ENCODE measurements around the gene ENHO. TPM values are rescaled to one million over a fixed set of nuclear protein-coding genes. Genes with fewer than 3 reads are reported as not detected.

The ENHO gene
- total and polyA plus RNA-seq, 2 donors (not counting 1 experiment from before 2014, with no cell fraction given), result not detected

GRCh38 chr9:34514401-34514800 lies 8.4 kb downstream of the ENHO start:
- Histone ChIP-seq H3K4me1 (ENCODE audit: control insufficient read depth, extremely low read depth, insufficient read depth, low read length) (no peaks in the 10 kb centered on the region), H3K27me3 (ENCODE audit: control insufficient read depth, insufficient read depth, low read length) (peaks cover 3% of the 10 kb centered on the region), H4K20me1 (ENCODE audit: control insufficient read depth, extremely low read depth, insufficient read depth, low read length) (no peaks in the 10 kb centered on the region), H3K9me3 (ENCODE audit: control insufficient read depth, insufficient read depth, low read depth, low read length) (no peaks in the 10 kb centered on the region), H3K79me2 (ENCODE audit: control insufficient read depth, insufficient read depth, low read length) (no peaks in the 10 kb centered on the region), H3K27ac (ENCODE audit: insufficient read depth, low read length) (no peak overlapping the region), H3K36me3 (ENCODE audit: control insufficient read depth, insufficient read depth, low read length) (no peaks in the 10 kb centered on the region), H3K4me3 (replicated peaks in 1 of 4; ENCODE audit: control extremely low read depth in 1 of 4, insufficient read depth in 1 of 4, low read depth in 3 of 4, low read length in 4 of 4) (no peak overlapping the region), H3K4me2 (ENCODE audit: extremely low read depth, insufficient read depth, low read length) (no peak overlapping the region), H2AFZ (ENCODE audit: low read length) (no peak overlapping the region), H3K9ac (ENCODE audit: insufficient read depth, low read length) (no peak overlapping the region)
- no peak for TF ChIP-seq EZH2 (IDR thresholded peaks at IDR 0.05; ENCODE audit: low read length, missing control alignments)
- TF ChIP-seq, protein P1, sequence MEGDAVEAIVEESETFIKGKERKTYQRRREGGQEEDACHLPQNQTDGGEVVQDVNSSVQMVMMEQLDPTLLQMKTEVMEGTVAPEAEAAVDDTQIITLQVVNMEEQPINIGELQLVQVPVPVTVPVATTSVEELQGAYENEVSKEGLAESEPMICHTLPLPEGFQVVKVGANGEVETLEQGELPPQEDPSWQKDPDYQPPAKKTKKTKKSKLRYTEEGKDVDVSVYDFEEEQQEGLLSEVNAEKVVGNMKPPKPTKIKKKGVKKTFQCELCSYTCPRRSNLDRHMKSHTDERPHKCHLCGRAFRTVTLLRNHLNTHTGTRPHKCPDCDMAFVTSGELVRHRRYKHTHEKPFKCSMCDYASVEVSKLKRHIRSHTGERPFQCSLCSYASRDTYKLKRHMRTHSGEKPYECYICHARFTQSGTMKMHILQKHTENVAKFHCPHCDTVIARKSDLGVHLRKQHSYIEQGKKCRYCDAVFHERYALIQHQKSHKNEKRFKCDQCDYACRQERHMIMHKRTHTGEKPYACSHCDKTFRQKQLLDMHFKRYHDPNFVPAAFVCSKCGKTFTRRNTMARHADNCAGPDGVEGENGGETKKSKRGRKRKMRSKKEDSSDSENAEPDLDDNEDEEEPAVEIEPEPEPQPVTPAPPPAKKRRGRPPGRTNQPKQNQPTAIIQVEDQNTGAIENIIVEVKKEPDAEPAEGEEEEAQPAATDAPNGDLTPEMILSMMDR (conservative IDR thresholded peaks at IDR 0.05 in 1 of 2, IDR thresholded peaks at IDR 0.05 in 1 of 2; ENCODE audit: low read depth in 1 of 2, low read length in 2 of 2), result no peak
- no peak for DNase-seq (ENCODE audit: low read depth in 2 of 2)

DNA sequence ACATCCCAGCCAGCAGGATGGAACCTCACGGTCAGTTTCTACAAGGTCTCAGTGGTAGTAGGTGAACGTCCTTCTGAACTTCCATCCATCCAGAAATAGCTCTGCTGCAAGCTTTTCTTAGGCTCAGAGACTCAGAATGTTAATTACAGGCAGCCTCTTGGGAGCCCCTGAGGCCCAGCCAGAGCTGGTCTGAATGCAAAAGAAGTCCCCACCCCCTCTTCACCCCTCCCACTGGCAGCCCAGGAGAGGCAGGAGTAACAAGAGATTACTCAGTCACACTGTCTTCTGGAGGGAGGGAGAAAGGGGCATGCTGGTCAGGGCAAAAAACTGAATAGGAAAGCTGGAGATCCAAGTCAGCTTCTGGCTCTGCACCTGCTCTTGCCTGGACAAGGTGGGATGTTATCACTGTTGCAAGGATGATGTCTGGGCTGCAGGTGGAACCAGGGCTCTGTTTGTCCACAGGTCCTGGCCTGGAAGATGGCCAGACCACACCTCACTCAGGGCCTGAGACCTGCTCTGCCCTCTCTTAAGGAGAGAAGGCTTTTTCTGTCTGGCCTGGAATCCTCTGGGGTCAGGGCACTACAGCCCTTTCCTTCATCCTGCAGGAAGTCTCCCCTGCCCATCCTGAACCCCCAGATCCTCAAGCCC lies 9.1 kb downstream of the ENHO start:
- Histone ChIP-seq H3K4me3 (replicated peaks in 1 of 4; ENCODE audit: control extremely low read depth in 1 of 4, insufficient read depth in 1 of 4, low read depth in 3 of 4, low read length in 4 of 4) (no peak overlapping the region), H3K4me2 (ENCODE audit: extremely low read depth, insufficient read depth, low read length) (no peak overlapping the region), H3K27ac (ENCODE audit: insufficient read depth, low read length) (no peak overlapping the region), H3K9ac (ENCODE audit: insufficient read depth, low read length) (no peak overlapping the region), H3K36me3 (ENCODE audit: control insufficient read depth, insufficient read depth, low read length) (no peaks in the 10 kb centered on the region), H3K4me1 (ENCODE audit: control insufficient read depth, extremely low read depth, insufficient read depth, low read length) (no peaks in the 10 kb centered on the region), H3K9me3 (ENCODE audit: control insufficient read depth, insufficient read depth, low read depth, low read length) (no peaks in the 10 kb centered on the region), H2AFZ (ENCODE audit: low read length) (no peak overlapping the region), H4K20me1 (ENCODE audit: control insufficient read depth, extremely low read depth, insufficient read depth, low read length) (no peaks in the 10 kb centered on the region), H3K79me2 (ENCODE audit: control insufficient read depth, insufficient read depth, low read length) (no peaks in the 10 kb centered on the region), H3K27me3 (ENCODE audit: control insufficient read depth, insufficient read depth, low read length) (peaks cover 3% of the 10 kb centered on the region)
- peak in 1 of 2 donors; percentile 25 for DNase-seq (ENCODE audit: low read depth in 2 of 2)
- no peak for TF ChIP-seq EZH2 (IDR thresholded peaks at IDR 0.05; ENCODE audit: low read length, missing control alignments)
- TF ChIP-seq, protein P1 (conservative IDR thresholded peaks at IDR 0.05 in 1 of 2, IDR thresholded peaks at IDR 0.05 in 1 of 2; ENCODE audit: low read depth in 1 of 2, low read length in 2 of 2), result no peak

DNA sequence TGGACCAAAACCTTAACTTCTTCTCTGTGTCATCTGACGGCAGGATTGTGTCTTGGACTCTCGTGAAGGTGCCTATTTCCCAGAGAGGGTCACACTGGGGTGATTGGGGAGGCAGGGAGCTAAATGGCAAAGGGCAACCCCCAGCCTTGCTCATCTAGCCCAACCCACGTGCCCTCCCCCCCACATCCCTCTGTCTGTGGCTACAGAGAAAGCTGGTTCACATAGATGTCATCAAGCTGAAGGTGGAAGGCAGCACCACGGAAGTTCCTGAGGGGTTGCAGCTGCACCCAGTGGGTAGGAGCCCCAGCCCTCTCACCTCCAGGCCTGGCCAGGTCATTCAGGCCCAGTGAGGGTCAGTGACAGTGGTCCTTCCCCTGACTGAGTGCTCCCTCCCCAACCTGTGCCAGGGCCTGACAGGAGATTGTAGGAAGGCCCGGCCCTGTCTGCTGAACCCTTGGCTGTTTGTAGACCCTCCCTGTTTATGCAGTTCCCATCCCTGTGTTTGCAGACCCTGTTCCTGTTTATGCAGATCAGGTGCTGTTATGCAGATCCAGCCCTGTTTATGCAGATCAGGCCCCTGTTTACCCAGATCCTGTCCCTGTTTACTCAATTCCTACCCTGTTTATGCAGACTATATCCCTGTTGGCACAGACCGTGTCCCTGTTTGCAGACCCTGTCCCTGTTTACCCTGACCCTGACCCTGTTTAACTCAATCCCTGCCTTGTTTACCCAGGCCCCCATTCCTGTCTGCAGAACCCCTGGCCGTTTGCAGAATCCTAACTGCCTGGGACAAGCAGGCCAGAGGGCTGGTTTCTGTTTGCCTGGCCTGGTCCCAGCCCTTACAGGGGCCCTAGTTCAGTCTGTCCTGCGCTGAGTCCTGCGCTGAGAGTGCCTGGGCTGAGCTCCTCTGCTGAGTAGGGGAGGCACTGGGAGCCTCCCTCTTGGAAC lies 10.4 kb downstream of the ENHO start:
- no peak overlapping the region for H3K27ac ChIP-seq (ENCODE audit: insufficient read depth, low read length)
- no peaks in the 10 kb centered on the region for H3K79me2 ChIP-seq (ENCODE audit: control insufficient read depth, insufficient read depth, low read length)
- TF ChIP-seq EZH2 (IDR thresholded peaks at IDR 0.05; ENCODE audit: low read length, missing control alignments), result no peak
- TF ChIP-seq, protein P1 (conservative IDR thresholded peaks at IDR 0.05 in 1 of 2, IDR thresholded peaks at IDR 0.05 in 1 of 2; ENCODE audit: low read depth in 1 of 2, low read length in 2 of 2), result no peak
- no peak overlapping the region for H3K4me3 ChIP-seq (replicated peaks in 1 of 4; ENCODE audit: control extremely low read depth in 1 of 4, insufficient read depth in 1 of 4, low read depth in 3 of 4, low read length in 4 of 4)
- H4K20me1 ChIP-seq (ENCODE audit: control insufficient read depth, extremely low read depth, insufficient read depth, low read length), result no peaks in the 10 kb centered on the region
- peaks cover 6% of the 10 kb centered on the region for H3K27me3 ChIP-seq (ENCODE audit: control insufficient read depth, insufficient read depth, low read length)
- no peak overlapping the region for H3K4me2 ChIP-seq (ENCODE audit: extremely low read depth, insufficient read depth, low read length)
- no peaks in the 10 kb centered on the region for H3K4me1 ChIP-seq (ENCODE audit: control insufficient read depth, extremely low read depth, insufficient read depth, low read length)
- no peaks in the 10 kb centered on the region for H3K36me3 ChIP-seq (ENCODE audit: control insufficient read depth, insufficient read depth, low read length)
- no peak for DNase-seq (ENCODE audit: low read depth in 2 of 2)
- H2AFZ ChIP-seq (ENCODE audit: low read length), result no peak overlapping the region
- H3K9ac ChIP-seq (ENCODE audit: insufficient read depth, low read length), result no peak overlapping the region
- no peaks in the 10 kb centered on the region for H3K9me3 ChIP-seq (ENCODE audit: control insufficient read depth, insufficient read depth, low read depth, low read length)
